ENCODE data around the gene FCGR3B. TPM values are rescaled to one million over a fixed set of nuclear protein-coding genes. Genes with fewer than 3 reads are reported as not detected.
"Not testable (repeated sequence)": the region's sequence is repeated elsewhere in the genome, so short reads cannot be mapped to it uniquely, and the experiment has no call there.

FCGR3B gene
- polyA plus RNA-seq, 3 donors = 0.53 to 7.5 (median 1.3) TPM

DNA sequence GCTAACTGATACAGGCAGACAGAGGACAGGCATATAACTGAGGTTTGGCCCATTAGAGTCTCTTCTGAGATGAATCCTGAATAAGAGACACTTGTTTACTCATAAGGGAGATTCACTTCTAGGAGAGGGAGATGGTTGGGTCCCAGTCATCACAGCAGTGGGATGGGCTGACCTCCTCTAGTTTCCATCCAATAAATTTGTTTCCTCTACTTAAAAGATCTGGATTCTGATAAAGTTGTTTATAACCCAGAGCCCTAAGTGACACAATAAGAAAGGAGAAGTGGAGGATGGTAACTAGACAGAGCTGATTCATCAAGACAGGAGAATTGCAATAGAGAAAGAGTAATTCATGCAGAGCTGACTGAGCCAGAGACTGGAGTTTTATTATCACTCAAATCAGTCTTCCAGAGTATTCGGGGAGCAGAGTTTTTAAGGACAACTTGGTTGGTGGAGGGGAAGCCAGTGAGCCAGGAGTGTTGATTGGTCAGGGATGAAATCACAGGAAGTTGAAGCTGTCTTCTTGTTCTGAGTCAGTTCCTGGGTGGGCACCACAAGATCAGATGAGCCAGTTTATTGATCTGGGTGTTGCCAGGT lies 5.3 kb upstream of the FCGR3B start:
- intact Hi-C loops (cut with micrococcal nuclease); H3K79me2 ChIP-seq (ENCODE audit: insufficient read depth, low read length); H3K9me3 ChIP-seq (replicated peaks in 1 of 2; ENCODE audit: control insufficient read depth in 1 of 2, insufficient read depth in 1 of 2, low read length in 2 of 2); H3K27me3 ChIP-seq (ENCODE audit: control insufficient read depth in 2 of 2, insufficient read depth in 2 of 2, low read length in 2 of 2); H3K36me3 Mint-ChIP-seq; H3K36me3 ChIP-seq (replicated peaks in 1 of 2; ENCODE audit: control insufficient read depth in 1 of 2, insufficient read depth in 2 of 2, low read length in 2 of 2); H2AFZ ChIP-seq (ENCODE audit: insufficient read depth, low read depth, low read length, poor library complexity, severe bottlenecking); H3K27me3 Mint-ChIP-seq (ENCODE audit: low read depth in 3 of 3); H3K9me3 Mint-ChIP-seq; H3K4me3 ChIP-seq (replicated peaks in 1 of 3; ENCODE audit: low read depth in 2 of 3, low read length in 3 of 3); H3K9ac ChIP-seq (ENCODE audit: insufficient read depth, low read length, poor library complexity, severe bottlenecking); H4K20me1 ChIP-seq (ENCODE audit: insufficient read depth, low read length); H3K4me2 ChIP-seq (replicated peaks; ENCODE audit: extremely low read depth, low read length, poor library complexity, severe bottlenecking): not testable (repeated sequence)
- Histone ChIP-seq H3K27ac (ENCODE audit: low read depth in 1 of 2, low read length in 2 of 2) (peak overlapping the region in 1 of 2 donors; percentile 78), H3K4me1 (ENCODE audit: control insufficient read depth in 1 of 2, insufficient read depth in 2 of 2, low read length in 2 of 2) (peaks cover 24 to 34% of the 10 kb centered on the region in 2 donors)
- Mint-ChIP-seq H3K4me3 (peak overlapping the region in 1 of 2 donors; percentile 75), H3K27ac (peak overlapping the region; percentile 72 to 95 (median 89)), H3K4me1 (peaks cover 27% of the 10 kb centered on the region)
- peak; percentile 35 to 64 (median 54) for DNase-seq
- no CpG with 5 or more reads among the region's 1 CpG for WGBS (ENCODE audit: insufficient coverage)

DNA sequence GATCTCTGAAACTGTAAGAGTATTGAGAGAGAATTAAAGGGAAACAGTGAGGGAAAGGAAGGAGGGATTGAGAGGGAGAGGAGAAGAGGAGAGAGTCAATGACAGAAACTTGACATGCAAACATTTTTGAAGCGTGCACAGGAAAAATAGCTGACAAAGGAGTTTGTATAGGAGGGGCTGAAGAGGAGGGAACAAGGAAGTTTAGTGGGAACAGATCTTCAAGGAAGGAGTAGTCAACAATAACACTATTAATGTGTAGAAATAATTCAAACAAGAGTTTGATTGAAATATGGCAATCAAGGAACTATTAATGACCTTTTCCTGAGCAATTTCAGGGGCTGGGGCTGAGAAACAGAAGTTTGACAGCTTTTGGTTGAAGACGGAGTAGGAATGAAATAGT lies 4.0 kb upstream of the FCGR3B start:
- H3K9me3 Mint-ChIP-seq; H3K4me3 Mint-ChIP-seq; H3K79me2 ChIP-seq (ENCODE audit: insufficient read depth, low read length); DNase-seq; H4K20me1 ChIP-seq (ENCODE audit: insufficient read depth, low read length); H3K4me2 ChIP-seq (replicated peaks; ENCODE audit: extremely low read depth, low read length, poor library complexity, severe bottlenecking); H3K27me3 Mint-ChIP-seq (ENCODE audit: low read depth in 3 of 3); H3K9me3 ChIP-seq (replicated peaks in 1 of 2; ENCODE audit: control insufficient read depth in 1 of 2, insufficient read depth in 1 of 2, low read length in 2 of 2); H3K9ac ChIP-seq (ENCODE audit: insufficient read depth, low read length, poor library complexity, severe bottlenecking); H3K36me3 ChIP-seq (replicated peaks in 1 of 2; ENCODE audit: control insufficient read depth in 1 of 2, insufficient read depth in 2 of 2, low read length in 2 of 2); H2AFZ ChIP-seq (ENCODE audit: insufficient read depth, low read depth, low read length, poor library complexity, severe bottlenecking); H3K27me3 ChIP-seq (ENCODE audit: control insufficient read depth in 2 of 2, insufficient read depth in 2 of 2, low read length in 2 of 2); H3K36me3 Mint-ChIP-seq; intact Hi-C loops (cut with micrococcal nuclease): not testable (repeated sequence)
- peak overlapping the region in 1 of 3 experiments; percentile 28 for H3K4me3 ChIP-seq (replicated peaks in 1 of 3; ENCODE audit: low read depth in 2 of 3, low read length in 3 of 3)
- Mint-ChIP-seq H3K27ac (peak overlapping the region in 1 of 7 donors; percentile 20), H3K4me1 (peaks cover 33% of the 10 kb centered on the region)
- WGBS (ENCODE audit: insufficient coverage) = no CpG with 5 or more reads among the region's 2 CpGs
- peak overlapping the region in 1 of 2 donors; percentile 78 for H3K27ac ChIP-seq (ENCODE audit: low read depth in 1 of 2, low read length in 2 of 2)
- peaks cover 28 to 42% of the 10 kb centered on the region in 2 donors for H3K4me1 ChIP-seq (ENCODE audit: control insufficient read depth in 1 of 2, insufficient read depth in 2 of 2, low read length in 2 of 2)

- H3K36me3 Mint-ChIP-seq; H3K4me2 ChIP-seq (replicated peaks; ENCODE audit: extremely low read depth, low read length, poor library complexity, severe bottlenecking); H3K9ac ChIP-seq (ENCODE audit: insufficient read depth, low read length, poor library complexity, severe bottlenecking); H3K9me3 Mint-ChIP-seq; H3K27me3 Mint-ChIP-seq (ENCODE audit: low read depth in 3 of 3); H3K36me3 ChIP-seq (replicated peaks in 1 of 2; ENCODE audit: control insufficient read depth in 1 of 2, insufficient read depth in 2 of 2, low read length in 2 of 2); H3K27me3 ChIP-seq (ENCODE audit: control insufficient read depth in 2 of 2, insufficient read depth in 2 of 2, low read length in 2 of 2); H3K27ac ChIP-seq (ENCODE audit: low read depth in 1 of 2, low read length in 2 of 2); intact Hi-C loops (cut with micrococcal nuclease); H3K9me3 ChIP-seq (replicated peaks in 1 of 2; ENCODE audit: control insufficient read depth in 1 of 2, insufficient read depth in 1 of 2, low read length in 2 of 2); H3K4me3 ChIP-seq (replicated peaks in 1 of 3; ENCODE audit: low read depth in 2 of 3, low read length in 3 of 3); H2AFZ ChIP-seq (ENCODE audit: insufficient read depth, low read depth, low read length, poor library complexity, severe bottlenecking); DNase-seq; H3K79me2 ChIP-seq (ENCODE audit: insufficient read depth, low read length); H4K20me1 ChIP-seq (ENCODE audit: insufficient read depth, low read length); H3K27ac Mint-ChIP-seq: not testable (repeated sequence)
- no CpG with 5 or more reads among the region's 2 CpGs for WGBS (ENCODE audit: insufficient coverage)
- peaks cover 22 to 36% of the 10 kb centered on the region in 2 donors for H3K4me1 ChIP-seq (ENCODE audit: control insufficient read depth in 1 of 2, insufficient read depth in 2 of 2, low read length in 2 of 2)
- Mint-ChIP-seq H3K4me3 (peak overlapping the region in 1 of 2 donors; percentile 7), H3K4me1 (peaks cover 27% of the 10 kb centered on the region)
Measured at GRCh38 chr1:161630128-161630742, 741 bp downstream of the FCGR3B start.

DNA sequence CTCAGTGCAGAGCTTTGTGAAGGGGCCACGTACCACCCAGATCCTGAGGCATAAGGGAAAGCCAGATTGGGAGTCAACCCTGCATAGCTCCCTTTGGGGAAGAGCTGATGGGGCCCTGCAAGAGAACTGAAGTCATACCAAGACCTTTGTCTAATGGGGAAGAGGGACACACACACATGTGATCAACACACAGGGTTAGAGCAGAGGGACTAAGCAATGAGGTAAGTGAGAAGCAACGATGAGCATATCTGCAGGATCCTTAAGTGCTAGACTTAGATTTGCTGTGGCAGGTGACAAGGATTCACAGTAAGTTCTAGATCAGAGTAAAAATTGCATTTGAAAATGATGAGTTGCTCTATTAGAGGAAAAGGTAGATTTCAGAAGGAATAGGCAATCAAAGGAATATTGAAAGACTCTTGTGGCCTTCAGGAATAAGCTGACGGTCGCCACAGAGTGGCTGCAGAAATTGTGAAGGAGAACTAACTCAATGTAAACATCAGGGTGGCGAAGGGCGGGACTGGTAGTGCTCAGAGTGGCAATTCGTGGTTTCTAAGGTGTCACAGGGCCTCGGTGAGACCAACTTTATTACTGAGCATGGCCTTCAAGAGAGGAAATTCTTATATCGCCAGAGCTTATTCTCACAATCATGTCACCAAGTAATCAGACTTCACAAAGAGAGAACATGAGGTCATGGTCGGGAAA lies 4.4 kb downstream of the FCGR3B start:
- 100% methylated on average over 2 of the region's 10 CpGs for WGBS (ENCODE audit: insufficient coverage)
- Histone ChIP-seq H3K27me3 (ENCODE audit: control insufficient read depth in 2 of 2, insufficient read depth in 2 of 2, low read length in 2 of 2) (peaks cover 15 to 26% of the 10 kb centered on the region in 2 donors), H3K4me3 (replicated peaks in 1 of 3; ENCODE audit: low read depth in 2 of 3, low read length in 3 of 3) (peak overlapping the region in 1 of 3 experiments; percentile 26), H3K27ac (ENCODE audit: low read depth in 1 of 2, low read length in 2 of 2) (peak overlapping the region in 1 of 2 donors; percentile 48), H3K4me1 (ENCODE audit: control insufficient read depth in 1 of 2, insufficient read depth in 2 of 2, low read length in 2 of 2) (peaks cover 22 to 37% of the 10 kb centered on the region in 2 donors)
- H3K9ac ChIP-seq (ENCODE audit: insufficient read depth, low read length, poor library complexity, severe bottlenecking); H3K79me2 ChIP-seq (ENCODE audit: insufficient read depth, low read length); H3K36me3 Mint-ChIP-seq; intact Hi-C loops (cut with micrococcal nuclease); H3K9me3 Mint-ChIP-seq; DNase-seq; H3K9me3 ChIP-seq (replicated peaks in 1 of 2; ENCODE audit: control insufficient read depth in 1 of 2, insufficient read depth in 1 of 2, low read length in 2 of 2); H2AFZ ChIP-seq (ENCODE audit: insufficient read depth, low read depth, low read length, poor library complexity, severe bottlenecking); H4K20me1 ChIP-seq (ENCODE audit: insufficient read depth, low read length); H3K36me3 ChIP-seq (replicated peaks in 1 of 2; ENCODE audit: control insufficient read depth in 1 of 2, insufficient read depth in 2 of 2, low read length in 2 of 2); H3K4me2 ChIP-seq (replicated peaks; ENCODE audit: extremely low read depth, low read length, poor library complexity, severe bottlenecking): not testable (repeated sequence)
- Mint-ChIP-seq H3K27me3 (ENCODE audit: low read depth in 3 of 3) (peaks cover 13 to 32% (median 32%) of the 10 kb centered on the region in 3 donors), H3K27ac (peak overlapping the region in 6 of 7 donors; percentile 36 to 83 (median 67)), H3K4me3 (peak overlapping the region in 1 of 2 donors; percentile 80), H3K4me1 (peaks cover 29% of the 10 kb centered on the region)

Measured in CD14-positive monocyte (primary cell).